ENCODE results near the gene CACNA1H.

Gene CACNA1H

GRCh38 chr16:1153480-1154160 is 714 bp downstream of the CACNA1H start:
- no peak overlapping the region for H3K27ac ChIP-seq (ENCODE audit: low read depth, low read length, severe bottlenecking)
- peak overlapping the region; percentile 28 for H3K4me3 ChIP-seq (ENCODE audit: extremely low read depth, insufficient read depth, low read length, poor library complexity, severe bottlenecking)

GRCh38 chr16:1154291-1154886 is 1.5 kb downstream of the CACNA1H start:
- Histone ChIP-seq H3K4me3 (ENCODE audit: extremely low read depth, insufficient read depth, low read length, poor library complexity, severe bottlenecking) (peak overlapping the region; percentile 28), H3K9me3 (ENCODE audit: control insufficient read depth, low read length) (no peaks in the 10 kb centered on the region), H3K27ac (ENCODE audit: low read depth, low read length, severe bottlenecking) (no peak overlapping the region), H3K4me1 (ENCODE audit: control insufficient read depth, insufficient read depth, low read length, poor library complexity, severe bottlenecking) (peaks cover 12% of the 10 kb centered on the region), H3K36me3 (ENCODE audit: control insufficient read depth, insufficient read depth, low read length) (no peaks in the 10 kb centered on the region)
- 51 to 57% methylated on average over 26 of the region's 31 CpGs for WGBS, 2 experiments (ENCODE audit: insufficient coverage in 2 of 2)

More at GRCh38 chr16:1153480-1154160, 714 bp downstream of the CACNA1H start:
- H3K36me3 ChIP-seq (ENCODE audit: control insufficient read depth, insufficient read depth, low read length): no peaks in the 10 kb centered on the region
- no peaks in the 10 kb centered on the region for H3K9me3 ChIP-seq (ENCODE audit: control insufficient read depth, low read length)
- peaks cover 11% of the 10 kb centered on the region for H3K4me1 ChIP-seq (ENCODE audit: control insufficient read depth, insufficient read depth, low read length, poor library complexity, severe bottlenecking)
- WGBS, 2 experiments (ENCODE audit: insufficient coverage in 2 of 2): 1% methylated on average over 47 to 55 of the region's 94 CpGs

DNA sequence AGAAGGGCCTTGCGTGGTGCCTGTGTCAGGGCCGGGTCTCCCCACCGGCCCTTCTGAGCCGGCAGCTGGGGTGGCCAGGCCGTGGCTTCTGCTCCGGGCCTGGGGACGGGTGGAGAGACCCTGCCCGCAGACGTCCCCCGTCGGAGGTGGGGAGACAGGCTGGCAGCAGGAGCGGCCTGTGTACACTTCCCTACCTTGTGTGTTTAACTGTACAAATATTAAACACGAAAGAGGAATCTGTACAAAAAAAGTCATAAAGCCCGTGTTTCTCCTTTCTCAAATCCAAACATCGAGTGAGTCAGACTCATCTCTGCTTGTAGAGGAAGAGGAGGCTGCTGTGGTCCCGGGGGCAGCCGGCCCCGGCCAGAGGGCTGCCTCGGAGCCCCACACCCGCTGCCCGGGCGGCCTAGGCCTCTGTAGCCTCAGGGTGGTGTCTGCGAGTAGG is 2.0 kb downstream of the CACNA1H start:
- 90 to 94% methylated on average over 16 to 20 of the region's 23 CpGs for WGBS, 2 experiments (ENCODE audit: insufficient coverage in 2 of 2)
- Histone ChIP-seq H3K4me1 (ENCODE audit: control insufficient read depth, insufficient read depth, low read length, poor library complexity, severe bottlenecking) (peaks cover 17% of the 10 kb centered on the region), H3K36me3 (ENCODE audit: control insufficient read depth, insufficient read depth, low read length) (no peaks in the 10 kb centered on the region), H3K27ac (ENCODE audit: low read depth, low read length, severe bottlenecking) (no peak overlapping the region), H3K9me3 (ENCODE audit: control insufficient read depth, low read length) (no peaks in the 10 kb centered on the region), H3K4me3 (ENCODE audit: extremely low read depth, insufficient read depth, low read length, poor library complexity, severe bottlenecking) (no peak overlapping the region)

- Histone ChIP-seq H3K4me1 (ENCODE audit: control insufficient read depth, insufficient read depth, low read length, poor library complexity, severe bottlenecking) (peaks cover 20% of the 10 kb centered on the region), H3K27ac (ENCODE audit: low read depth, low read length, severe bottlenecking) (no peak overlapping the region), H3K36me3 (ENCODE audit: control insufficient read depth, insufficient read depth, low read length) (no peaks in the 10 kb centered on the region), H3K4me3 (ENCODE audit: extremely low read depth, insufficient read depth, low read length, poor library complexity, severe bottlenecking) (no peak overlapping the region), H3K9me3 (ENCODE audit: control insufficient read depth, low read length) (no peaks in the 10 kb centered on the region)
- WGBS, 2 experiments (ENCODE audit: insufficient coverage in 2 of 2): 91% methylated on average over 17 to 20 of the region's 20 CpGs
These were observed 2.6 kb downstream of the CACNA1H start for GRCh38 chr16:1155353-1156054.

DNA sequence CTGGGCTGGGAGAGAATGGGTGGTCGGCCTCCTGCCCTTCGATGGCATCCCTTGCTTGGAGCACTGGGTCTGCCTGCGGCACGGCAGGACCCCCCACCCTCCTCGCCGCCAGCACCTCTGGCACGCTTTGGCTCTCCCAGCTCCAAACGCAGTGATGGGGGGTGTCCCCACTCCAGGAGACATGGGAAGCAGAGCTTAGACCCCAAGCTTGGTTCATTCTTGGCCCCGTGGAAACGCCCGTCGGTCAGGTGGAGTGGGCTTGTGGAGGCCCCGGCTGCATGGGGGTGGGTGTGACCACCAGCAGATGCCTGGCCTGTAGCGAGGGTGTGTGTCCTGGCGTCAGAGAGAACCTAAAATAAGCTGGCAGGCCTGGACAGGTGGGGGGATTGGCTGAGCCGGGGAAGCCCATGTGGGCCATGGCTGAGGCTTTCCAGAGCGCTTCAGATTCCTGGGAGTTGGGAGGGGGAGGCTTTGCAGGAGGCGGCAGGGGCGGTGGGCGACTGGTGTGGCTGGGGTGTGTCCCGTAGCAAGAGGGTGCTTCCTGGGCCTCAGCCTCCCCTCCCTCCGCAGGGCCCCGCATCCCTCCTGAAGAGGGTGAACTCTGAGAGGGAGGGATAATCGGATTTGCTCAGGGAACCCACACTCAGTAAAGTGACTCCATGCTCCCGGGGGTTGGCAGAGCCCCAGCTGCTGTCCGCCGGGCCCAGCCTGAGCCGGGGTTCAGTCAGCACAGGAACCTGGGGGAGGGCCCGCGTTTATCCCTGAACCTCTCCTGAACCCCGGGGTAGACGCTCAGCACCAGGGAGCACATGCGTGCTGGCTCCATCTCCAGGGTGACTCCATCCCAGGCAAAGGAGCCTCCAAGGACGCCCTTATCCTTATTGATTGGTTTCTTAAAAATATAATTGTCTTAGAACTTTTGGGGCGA is 3.4 kb downstream of the CACNA1H start:
- Histone ChIP-seq H3K27ac (ENCODE audit: low read depth, low read length, severe bottlenecking) (no peak overlapping the region), H3K4me3 (ENCODE audit: extremely low read depth, insufficient read depth, low read length, poor library complexity, severe bottlenecking) (no peak overlapping the region), H3K36me3 (ENCODE audit: control insufficient read depth, insufficient read depth, low read length) (no peaks in the 10 kb centered on the region), H3K9me3 (ENCODE audit: control insufficient read depth, low read length) (no peaks in the 10 kb centered on the region), H3K4me1 (ENCODE audit: control insufficient read depth, insufficient read depth, low read length, poor library complexity, severe bottlenecking) (peaks cover 20% of the 10 kb centered on the region)
- WGBS, 2 experiments (ENCODE audit: insufficient coverage in 2 of 2): 94 to 96% methylated on average over 30 of the region's 35 CpGs

DNA sequence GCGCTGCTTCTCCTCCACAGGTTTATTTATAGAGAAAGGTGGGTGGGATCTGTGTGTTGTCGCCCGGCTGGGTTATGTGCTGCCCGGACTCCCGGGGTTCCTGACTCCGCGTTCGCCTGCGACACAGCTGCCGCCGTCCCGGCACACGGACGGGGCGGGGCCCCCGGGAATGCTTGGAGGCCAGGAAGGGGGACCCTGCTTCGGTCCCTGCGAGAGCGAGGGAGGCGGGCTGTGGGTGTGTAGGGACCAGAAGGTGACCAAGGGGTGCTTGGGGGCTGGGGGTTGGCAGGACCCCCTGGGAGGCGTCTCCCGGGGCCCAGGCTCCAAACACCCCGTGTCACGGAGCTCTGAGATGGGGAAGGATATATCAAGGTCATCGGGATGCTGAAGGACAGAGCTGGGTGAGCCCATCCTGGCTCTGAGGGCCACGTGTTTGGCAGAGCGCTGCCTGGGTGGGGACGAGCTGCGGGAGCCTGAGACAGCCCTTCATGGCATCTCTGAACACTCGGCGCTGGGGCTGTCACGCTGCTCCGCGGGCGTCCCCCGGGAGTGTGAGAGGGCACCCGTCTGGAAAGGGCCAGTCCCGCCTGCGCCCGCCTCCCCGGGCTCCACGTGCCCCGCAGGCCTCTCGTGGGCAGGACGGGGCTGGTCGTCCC is 4.2 kb downstream of the CACNA1H start:
- no peak overlapping the region for H3K4me3 ChIP-seq (ENCODE audit: extremely low read depth, insufficient read depth, low read length, poor library complexity, severe bottlenecking)
- no peaks in the 10 kb centered on the region for H3K9me3 ChIP-seq (ENCODE audit: control insufficient read depth, low read length)
- H3K4me1 ChIP-seq (ENCODE audit: control insufficient read depth, insufficient read depth, low read length, poor library complexity, severe bottlenecking): peaks cover 20% of the 10 kb centered on the region
- no peak overlapping the region for H3K27ac ChIP-seq (ENCODE audit: low read depth, low read length, severe bottlenecking)
- H3K36me3 ChIP-seq (ENCODE audit: control insufficient read depth, insufficient read depth, low read length): no peaks in the 10 kb centered on the region
- 94 to 95% methylated on average over 30 to 41 of the region's 46 CpGs for WGBS, 2 experiments (ENCODE audit: insufficient coverage in 2 of 2)

GRCh38 chr16:1157639-1158455 is 4.9 kb downstream of the CACNA1H start:
- Histone ChIP-seq H3K4me3 (ENCODE audit: extremely low read depth, insufficient read depth, low read length, poor library complexity, severe bottlenecking) (no peak overlapping the region), H3K27ac (ENCODE audit: low read depth, low read length, severe bottlenecking) (no peak overlapping the region), H3K9me3 (ENCODE audit: control insufficient read depth, low read length) (no peaks in the 10 kb centered on the region), H3K4me1 (ENCODE audit: control insufficient read depth, insufficient read depth, low read length, poor library complexity, severe bottlenecking) (peaks cover 20% of the 10 kb centered on the region), H3K36me3 (ENCODE audit: control insufficient read depth, insufficient read depth, low read length) (no peaks in the 10 kb centered on the region)
- 92 to 96% methylated on average over 30 to 37 of the region's 40 CpGs for WGBS, 2 experiments (ENCODE audit: insufficient coverage in 2 of 2)

DNA sequence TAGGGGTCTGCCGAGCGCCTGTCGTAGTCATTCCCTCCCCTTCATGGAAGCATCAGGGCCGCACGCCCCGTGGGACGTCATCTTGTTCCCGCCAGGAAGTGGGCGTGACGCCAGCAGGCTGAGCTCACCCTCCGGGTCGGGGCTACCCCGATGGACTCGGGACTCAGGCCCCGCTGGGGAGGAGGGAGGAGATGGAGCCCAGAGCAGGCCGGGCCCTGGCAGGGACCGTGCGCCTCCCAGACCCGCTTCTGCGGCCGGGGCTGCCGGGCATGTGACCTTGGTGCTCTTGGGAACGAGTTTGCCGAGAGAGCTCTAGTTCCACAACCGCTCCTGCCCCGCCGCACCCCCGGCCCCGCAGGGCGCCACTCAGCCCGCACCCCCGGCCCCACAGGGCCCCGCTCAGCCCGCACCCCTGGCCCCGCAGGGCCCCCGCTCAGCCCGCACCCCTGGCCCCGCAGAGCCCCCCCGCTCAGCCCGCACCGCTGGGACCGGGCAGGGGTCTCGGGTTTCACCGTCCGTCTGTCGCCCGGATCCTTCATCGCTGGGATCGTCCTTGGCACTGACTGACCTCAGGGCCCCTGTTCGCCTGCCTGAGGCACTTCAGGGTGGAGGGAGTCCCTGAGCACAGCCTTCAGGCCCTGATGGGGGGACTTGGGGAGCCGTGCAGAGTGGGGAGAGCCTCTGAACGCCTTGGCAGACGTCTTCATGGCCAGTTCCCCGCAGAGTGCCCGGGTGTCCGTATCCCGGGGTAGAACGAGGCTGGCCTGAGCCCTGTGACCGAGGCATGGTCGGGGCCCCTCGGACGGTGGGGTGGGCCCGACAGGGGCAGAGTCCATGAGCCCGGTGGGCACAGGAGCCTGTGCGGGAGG is 5.8 kb downstream of the CACNA1H start:
- H3K9me3 ChIP-seq (ENCODE audit: control insufficient read depth, low read length): no peaks in the 10 kb centered on the region
- H3K4me1 ChIP-seq (ENCODE audit: control insufficient read depth, insufficient read depth, low read length, poor library complexity, severe bottlenecking): peaks cover 29% of the 10 kb centered on the region
- H3K36me3 ChIP-seq (ENCODE audit: control insufficient read depth, insufficient read depth, low read length): no peaks in the 10 kb centered on the region
- 65 to 72% methylated on average over 46 to 56 of the region's 65 CpGs for WGBS, 2 experiments (ENCODE audit: insufficient coverage in 2 of 2)
- no peak overlapping the region for H3K27ac ChIP-seq (ENCODE audit: low read depth, low read length, severe bottlenecking)
- no peak overlapping the region for H3K4me3 ChIP-seq (ENCODE audit: extremely low read depth, insufficient read depth, low read length, poor library complexity, severe bottlenecking)

All from mesodermal cell (in vitro differentiated cells).